A673 (cell line): ENCODE measurements around the gene DPH2.

Source experiments
- CTCF ChIP-seq: fragments of 300-800, 200-600 bp; sonication (generic); conservative IDR thresholded peaks from 2 replicates; pipeline ENCODE4 v1.5.1; 2017; ENCODE audit warnings: low read depth, mild to moderate bottlenecking, antibody characterized with exemption, low read length, moderate library complexity, mixed read lengths
- EZH2 ChIP-seq: fragments of 200-600 bp; sonication (generic); IDR thresholded peaks from 2 replicates; pipeline ENCODE4 v1.6.1; 2017; ENCODE audit warnings: borderline replicate concordance, low read depth, mild to moderate bottlenecking, mixed read lengths, antibody characterized with exemption, low read length; ENCODE audit not compliant: poor library complexity, severe bottlenecking

DNA sequence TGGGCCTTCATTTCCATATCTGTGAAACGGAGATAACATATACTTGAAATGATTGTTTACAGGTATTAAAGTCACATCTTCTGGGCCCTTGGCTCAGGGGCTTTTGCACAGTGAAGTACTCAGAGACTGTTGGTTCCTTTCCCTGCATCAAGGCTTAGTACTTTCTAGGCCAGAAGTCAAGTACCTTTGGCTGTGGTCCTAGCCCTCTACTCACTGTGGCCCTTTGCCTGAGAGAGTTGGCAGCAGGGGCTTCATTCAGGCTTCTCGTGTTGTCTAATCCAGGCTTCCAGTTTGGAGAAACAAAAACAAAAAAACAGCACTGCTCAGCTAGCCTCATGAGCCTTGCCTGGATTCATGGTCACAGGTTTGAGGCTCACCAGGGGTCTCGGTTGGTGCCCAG lies 8.1 kb upstream of the DPH2 start:
- TF ChIP-seq CTCF = no peak
- no peak for TF ChIP-seq EZH2
